Measurements from ENCODE around the gene MYO1E.

GRCh38 chr15:59111251-59111650, 261.4 kb downstream of the MYO1E start:
- TF ChIP-seq CTCF (IDR thresholded peaks at IDR 0.05), result no peak
- TF ChIP-seq POLR2A (IDR thresholded peaks at IDR 0.05), result no peak

Data from prostate gland (tissue), 2 donors.